DND-41 (cell line): ENCODE data around the gene FOXA1.

ENCODE experiments used
- ATAC-seq: fragments of 200-7000 bp; cut with Tn5 transposase; 3 replicates; pipeline ENCODE4 v1.9.1; 2021; ENCODE audit warnings: low read depth; ENCODE audit not compliant: insufficient read depth
- DNase-seq: peaks from one replicate; pipeline ENCODE4 v3.0.0-alpha.2; 2020
- H2AFZ ChIP-seq: 2 replicates; pipeline ENCODE4 v1.6.0; 2012; ENCODE audit warnings: low read depth, low read length
- H3K27ac ChIP-seq: 2 replicates; pipeline ENCODE4 v1.5.1; 2012; ENCODE audit warnings: low read length, inconsistent platforms
- H3K27me3 ChIP-seq: fragments of 200-600 bp; sonication (generic); 2 replicates; pipeline ENCODE4 v1.6.0; 2012; ENCODE audit warnings: low read length, mild to moderate bottlenecking, inconsistent platforms; ENCODE audit not compliant: insufficient read depth, poor library complexity
- H3K36me3 ChIP-seq: 2 replicates; pipeline ENCODE4 v1.5.1; 2012; ENCODE audit warnings: low read length, inconsistent platforms; ENCODE audit not compliant: insufficient read depth
- H3K4me1 ChIP-seq: 2 replicates; pipeline ENCODE4 v1.5.1; 2012; ENCODE audit warnings: mild to moderate bottlenecking, low read length; ENCODE audit not compliant: insufficient read depth
- H3K4me2 ChIP-seq: 2 replicates; pipeline ENCODE4 v1.6.0; 2012; ENCODE audit warnings: mild to moderate bottlenecking, moderate library complexity, low read length, inconsistent platforms; ENCODE audit not compliant: insufficient read depth
- H3K4me3 ChIP-seq, 2 experiments: fragments of 200-600 bp in 1 of 2; shearing (Covaris generic) in 1 of 2; 2 replicates each; pipeline ENCODE4 v1.5.1; 2012 to 2016; ENCODE audit warnings: inconsistent platforms in 2 of 2, low read length in 2 of 2, mild to moderate bottlenecking in 2 of 2, low read depth in 1 of 2, moderate library complexity in 1 of 2
- H3K79me2 ChIP-seq: 2 replicates; pipeline ENCODE4 v1.6.0; 2012; ENCODE audit warnings: low read length, inconsistent platforms; ENCODE audit not compliant: insufficient read depth
- H3K9ac ChIP-seq: 2 replicates; pipeline ENCODE4 v1.6.0; 2012; ENCODE audit warnings: low read depth, mild to moderate bottlenecking, inconsistent platforms, low read length, moderate library complexity
- H3K9me3 ChIP-seq: 2 replicates; pipeline ENCODE4 v1.5.1; 2012; ENCODE audit warnings: low read length, moderate library complexity, mild to moderate bottlenecking, inconsistent platforms; ENCODE audit not compliant: insufficient read depth, severe bottlenecking
- H4K20me1 ChIP-seq: 2 replicates; pipeline ENCODE4 v1.6.0; 2012; ENCODE audit warnings: low read length; ENCODE audit not compliant: insufficient read depth
- EZH2 ChIP-seq: IDR thresholded peaks from 3 replicates; pipeline ENCODE4 v1.6.1; 2012; ENCODE audit warnings: borderline replicate concordance, low read depth, mild to moderate bottlenecking, moderate library complexity, low read length, inconsistent platforms; ENCODE audit not compliant: severe bottlenecking
- TF ChIP-seq, protein P1 (sequence below): IDR thresholded peaks from 2 replicates; pipeline ENCODE4 v1.5.1; 2012; ENCODE audit warnings: borderline replicate concordance, low read length, moderate library complexity, mild to moderate bottlenecking; ENCODE audit not compliant: poor library complexity, severe bottlenecking; ENCODE audit errors: extremely low read depth

Gene FOXA1

DNA sequence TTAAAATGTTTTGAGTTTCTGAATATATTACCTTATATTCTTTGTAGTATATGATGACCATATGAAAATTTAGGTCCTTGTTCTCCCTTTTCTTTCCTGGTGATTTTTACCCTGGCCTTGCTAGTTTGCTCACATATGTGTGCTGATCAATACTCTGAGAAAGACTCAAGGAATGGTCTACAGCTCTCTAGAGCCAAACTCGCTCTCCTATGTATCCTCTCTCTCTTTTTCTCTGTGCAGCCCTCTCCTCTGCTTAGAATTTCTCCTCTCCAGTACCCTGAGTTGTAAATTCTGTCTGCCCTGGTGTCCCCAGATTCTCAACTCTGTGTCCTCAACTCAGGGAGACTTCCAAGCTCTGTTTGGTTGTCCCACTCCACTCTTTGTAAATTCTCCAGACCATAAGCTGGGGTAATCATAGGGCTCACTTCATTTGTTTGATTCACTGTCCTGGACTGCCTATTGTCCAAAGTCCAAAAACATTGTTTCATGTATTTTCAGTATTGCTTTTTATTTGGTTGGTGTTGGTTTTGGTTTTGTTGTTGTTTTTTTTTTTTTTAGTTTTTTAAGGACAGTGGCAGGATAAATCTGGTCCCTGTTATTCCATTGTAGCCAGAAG is 41.0 kb downstream of the FOXA1 start:
- H2AFZ ChIP-seq = no peak overlapping the region
- no peak overlapping the region for H3K4me2 ChIP-seq
- TF ChIP-seq EZH2 = no peak
- TF ChIP-seq, protein P1, sequence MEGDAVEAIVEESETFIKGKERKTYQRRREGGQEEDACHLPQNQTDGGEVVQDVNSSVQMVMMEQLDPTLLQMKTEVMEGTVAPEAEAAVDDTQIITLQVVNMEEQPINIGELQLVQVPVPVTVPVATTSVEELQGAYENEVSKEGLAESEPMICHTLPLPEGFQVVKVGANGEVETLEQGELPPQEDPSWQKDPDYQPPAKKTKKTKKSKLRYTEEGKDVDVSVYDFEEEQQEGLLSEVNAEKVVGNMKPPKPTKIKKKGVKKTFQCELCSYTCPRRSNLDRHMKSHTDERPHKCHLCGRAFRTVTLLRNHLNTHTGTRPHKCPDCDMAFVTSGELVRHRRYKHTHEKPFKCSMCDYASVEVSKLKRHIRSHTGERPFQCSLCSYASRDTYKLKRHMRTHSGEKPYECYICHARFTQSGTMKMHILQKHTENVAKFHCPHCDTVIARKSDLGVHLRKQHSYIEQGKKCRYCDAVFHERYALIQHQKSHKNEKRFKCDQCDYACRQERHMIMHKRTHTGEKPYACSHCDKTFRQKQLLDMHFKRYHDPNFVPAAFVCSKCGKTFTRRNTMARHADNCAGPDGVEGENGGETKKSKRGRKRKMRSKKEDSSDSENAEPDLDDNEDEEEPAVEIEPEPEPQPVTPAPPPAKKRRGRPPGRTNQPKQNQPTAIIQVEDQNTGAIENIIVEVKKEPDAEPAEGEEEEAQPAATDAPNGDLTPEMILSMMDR = no peak
- ATAC-seq = no peak
- no peak for DNase-seq
- no peaks in the 10 kb centered on the region for H3K4me1 ChIP-seq
- H3K27me3 ChIP-seq = no peaks in the 10 kb centered on the region
- no peaks in the 10 kb centered on the region for H3K36me3 ChIP-seq
- H3K27ac ChIP-seq = no peak overlapping the region
- no peaks in the 10 kb centered on the region for H3K9me3 ChIP-seq
- no peaks in the 10 kb centered on the region for H4K20me1 ChIP-seq
- no peaks in the 10 kb centered on the region for H3K79me2 ChIP-seq
- no peak overlapping the region for H3K4me3 ChIP-seq
- no peak overlapping the region for H3K9ac ChIP-seq

GRCh38 chr14:37551119-37551518 is 43.9 kb downstream of the FOXA1 start:
- no peaks in the 10 kb centered on the region for H3K27me3 ChIP-seq
- TF ChIP-seq, protein P1 = no peak
- TF ChIP-seq EZH2 = no peak
- H3K36me3 ChIP-seq = no peaks in the 10 kb centered on the region
- H4K20me1 ChIP-seq = no peaks in the 10 kb centered on the region
- H3K4me3 ChIP-seq = no peak overlapping the region
- no peaks in the 10 kb centered on the region for H3K9me3 ChIP-seq
- H3K9ac ChIP-seq = no peak overlapping the region
- H3K4me1 ChIP-seq = no peaks in the 10 kb centered on the region
- ATAC-seq (no peak), DNase-seq (no peak)
- no peak overlapping the region for H3K4me2 ChIP-seq
- H2AFZ ChIP-seq = no peak overlapping the region
- no peaks in the 10 kb centered on the region for H3K79me2 ChIP-seq
- H3K27ac ChIP-seq = no peak overlapping the region

DNA sequence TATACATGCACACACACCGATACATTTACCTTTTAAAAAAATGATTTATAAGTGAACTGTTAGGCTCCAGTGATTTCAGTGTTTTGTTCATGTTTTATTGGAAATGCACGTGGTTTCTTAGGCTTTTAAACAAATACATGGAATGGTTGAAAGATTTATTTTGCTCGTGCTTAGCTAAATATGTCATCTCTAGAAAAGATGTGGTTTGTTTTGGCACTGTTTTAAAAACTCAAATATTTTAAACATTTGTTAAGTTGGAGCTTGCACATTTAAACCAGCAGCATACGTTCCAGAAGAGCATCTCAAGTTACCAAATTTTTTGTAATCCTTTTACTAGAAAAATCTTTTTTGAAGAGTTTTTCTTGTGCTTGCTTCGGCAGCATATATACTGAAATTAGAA is 44.5 kb downstream of the FOXA1 start:
- Histone ChIP-seq H3K4me1 (no peaks in the 10 kb centered on the region), H4K20me1 (no peaks in the 10 kb centered on the region), H3K9ac (no peak overlapping the region), H3K4me3 (no peak overlapping the region), H3K4me2 (no peak overlapping the region), H3K9me3 (no peaks in the 10 kb centered on the region), H2AFZ (no peak overlapping the region), H3K27ac (no peak overlapping the region), H3K79me2 (no peaks in the 10 kb centered on the region), H3K27me3 (no peaks in the 10 kb centered on the region), H3K36me3 (no peaks in the 10 kb centered on the region)
- no peak for ATAC-seq
- no peak for DNase-seq
- TF ChIP-seq, protein P1 = no peak
- no peak for TF ChIP-seq EZH2
